HG03432 (cell line): Measurements from ENCODE around the gene TIGD3.

ENCODE experiments used
- ATAC-seq: cut with Tn5 transposase; IDR thresholded peaks from one replicate; pipeline ENCODE4 v1.9.1; 2021; ENCODE audit warnings: mild to moderate bottlenecking, moderate library complexity; ENCODE audit not compliant: unreplicated experiment

Gene TIGD3

GRCh38 chr11:65388731-65389130 is 34.2 kb downstream of the TIGD3 start:
- ATAC-seq = no peak

DNA sequence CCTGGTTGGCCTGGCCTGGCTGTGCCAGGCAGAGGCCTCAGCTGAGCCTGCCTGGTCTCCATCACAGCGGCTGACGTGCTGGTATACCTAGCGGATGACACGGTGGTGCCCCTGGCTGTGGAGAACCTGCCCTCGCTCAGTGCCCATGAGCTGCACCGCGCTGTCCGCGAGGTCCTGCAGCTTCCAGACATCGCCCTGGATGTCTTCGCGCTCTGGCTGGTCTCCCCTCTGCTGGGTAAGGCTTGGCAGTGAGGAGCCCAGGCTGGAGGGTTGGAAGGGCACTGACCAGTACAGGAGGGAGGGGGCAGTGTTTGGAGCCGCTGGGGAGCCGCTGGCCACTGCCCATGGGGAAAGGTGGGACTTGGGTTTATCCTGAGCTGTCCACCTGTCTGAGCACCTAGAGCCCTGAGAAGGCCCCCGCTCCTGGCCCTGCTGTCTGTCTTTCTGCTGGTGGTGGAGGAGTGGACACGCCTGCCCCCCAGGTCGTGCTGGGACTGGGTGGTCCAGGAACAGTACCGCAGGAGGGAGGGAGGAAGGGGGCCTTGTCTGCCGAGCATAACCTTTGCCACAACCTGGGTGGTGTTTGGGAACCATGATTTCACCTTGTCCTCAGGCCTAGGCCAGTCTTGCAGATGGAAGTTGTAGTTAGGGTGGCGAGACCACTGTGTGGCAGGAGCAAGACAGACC is 34.9 kb downstream of the TIGD3 start:
- ATAC-seq = no peak

- no peak for ATAC-seq
Measured at GRCh38 chr11:65390099-65390941, 35.8 kb downstream of the TIGD3 start.

GRCh38 chr11:65390996-65391395 is 36.4 kb downstream of the TIGD3 start:
- no peak for ATAC-seq

- no peak for ATAC-seq
Measured at GRCh38 chr11:65392186-65392829, 37.8 kb downstream of the TIGD3 start.

GRCh38 chr11:65392899-65393298 is 38.3 kb downstream of the TIGD3 start:
- ATAC-seq = no peak

DNA sequence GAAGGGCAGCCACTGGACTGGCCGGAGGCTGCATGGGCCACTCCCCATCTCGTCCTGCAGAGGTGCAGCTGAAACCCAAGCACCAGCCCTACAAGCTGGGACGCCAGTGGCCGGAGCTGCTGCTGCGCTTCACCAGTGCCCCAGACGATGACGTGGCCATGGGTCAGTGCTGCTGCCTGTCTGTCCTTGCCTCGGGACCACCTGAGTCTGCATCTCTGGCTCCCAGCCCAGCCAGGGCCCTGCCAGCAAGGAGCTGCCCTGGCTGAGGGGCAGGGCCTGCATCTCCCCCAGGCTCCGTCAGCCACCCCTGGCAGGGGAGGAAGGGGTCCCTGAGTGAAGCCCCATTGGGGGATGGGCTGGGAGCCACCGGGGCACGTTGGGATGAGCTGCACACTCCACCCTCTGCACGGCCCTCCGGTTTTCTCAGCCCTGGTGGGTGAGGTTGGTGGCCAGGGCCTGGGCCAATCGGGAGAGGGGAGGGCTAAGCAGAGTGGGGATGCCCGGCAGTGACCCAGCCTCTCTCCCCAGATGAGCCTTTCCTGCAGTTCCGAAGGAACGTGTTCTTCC is 39.0 kb downstream of the TIGD3 start:
- ATAC-seq = no peak

DNA sequence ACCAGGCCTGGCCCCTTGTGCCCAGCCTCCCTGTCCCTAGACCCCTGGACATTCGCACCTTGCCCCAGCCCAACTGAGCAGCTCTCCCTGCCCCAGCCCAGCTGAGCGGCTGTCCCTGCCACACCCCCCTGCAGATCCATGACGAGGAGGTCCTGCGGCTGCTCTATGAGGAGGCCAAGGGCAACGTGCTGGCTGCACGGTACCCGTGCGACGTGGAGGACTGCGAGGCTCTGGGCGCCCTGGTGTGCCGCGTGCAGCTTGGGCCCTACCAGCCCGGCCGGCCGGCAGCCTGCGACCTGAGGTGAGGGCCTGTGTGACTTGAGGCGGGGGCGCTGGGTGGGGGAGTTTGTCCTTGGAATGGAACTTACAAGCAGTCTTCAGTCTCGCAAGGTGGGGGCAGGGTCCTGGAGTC is 39.6 kb downstream of the TIGD3 start:
- ATAC-seq = no peak

DNA sequence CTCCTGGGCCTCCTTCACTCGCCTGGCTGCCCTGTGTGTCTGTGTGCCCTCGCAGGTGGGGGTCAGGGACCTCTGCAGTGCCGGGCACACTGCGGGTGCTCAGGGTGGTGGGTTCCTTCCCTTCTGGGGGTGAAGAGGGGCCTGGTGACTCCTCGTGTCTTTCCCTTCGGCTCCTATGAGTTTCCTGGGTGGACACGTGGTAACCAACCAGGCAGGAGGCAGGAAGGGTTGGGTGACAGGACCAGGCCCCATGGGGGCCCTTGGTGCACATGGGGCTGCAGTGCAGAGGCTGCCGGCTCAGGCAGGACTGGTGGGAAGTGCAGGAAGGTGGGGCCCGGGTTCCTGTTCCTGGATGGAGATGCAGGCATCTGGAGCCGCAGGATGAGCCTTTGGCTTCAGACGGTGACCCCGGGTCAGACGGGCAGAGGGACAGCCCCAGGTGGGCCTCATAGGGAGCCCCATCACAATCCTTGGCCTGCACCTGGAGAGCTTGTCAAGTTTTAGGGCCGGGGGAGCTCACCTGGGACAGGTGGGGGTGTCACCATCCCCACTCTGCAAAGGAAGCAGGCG is 41.5 kb downstream of the TIGD3 start:
- no peak for ATAC-seq

- ATAC-seq = no peak
Measured at GRCh38 chr11:65396769-65397745, 42.5 kb downstream of the TIGD3 start.

DNA sequence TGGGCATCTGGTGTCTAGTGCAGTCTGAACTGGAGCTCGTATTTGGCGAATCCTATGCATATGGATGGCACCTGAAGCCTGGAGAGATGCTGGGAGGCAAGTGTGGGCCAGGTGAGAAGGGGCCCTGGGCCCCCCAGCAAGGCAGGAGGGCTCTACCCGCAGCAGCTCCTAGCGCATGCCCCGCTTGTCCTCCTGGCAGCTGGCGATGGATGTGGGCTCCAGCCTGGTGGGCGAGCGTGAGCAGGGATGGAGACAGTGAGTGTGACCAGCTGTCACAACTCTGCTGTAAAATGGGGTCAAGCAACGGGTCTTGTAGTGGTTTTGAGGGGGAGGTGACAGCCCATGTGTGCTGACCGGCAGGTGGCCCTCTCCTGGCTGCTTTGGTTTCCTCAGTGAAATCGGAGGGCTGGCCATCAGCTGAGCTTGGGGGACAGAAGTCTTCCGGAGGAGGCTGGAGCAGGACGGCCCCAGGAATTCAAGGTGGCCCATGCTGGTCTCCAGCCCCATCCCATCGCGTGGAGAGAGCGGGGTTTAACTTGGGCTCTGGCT is 43.9 kb downstream of the TIGD3 start:
- ATAC-seq = no peak

DNA sequence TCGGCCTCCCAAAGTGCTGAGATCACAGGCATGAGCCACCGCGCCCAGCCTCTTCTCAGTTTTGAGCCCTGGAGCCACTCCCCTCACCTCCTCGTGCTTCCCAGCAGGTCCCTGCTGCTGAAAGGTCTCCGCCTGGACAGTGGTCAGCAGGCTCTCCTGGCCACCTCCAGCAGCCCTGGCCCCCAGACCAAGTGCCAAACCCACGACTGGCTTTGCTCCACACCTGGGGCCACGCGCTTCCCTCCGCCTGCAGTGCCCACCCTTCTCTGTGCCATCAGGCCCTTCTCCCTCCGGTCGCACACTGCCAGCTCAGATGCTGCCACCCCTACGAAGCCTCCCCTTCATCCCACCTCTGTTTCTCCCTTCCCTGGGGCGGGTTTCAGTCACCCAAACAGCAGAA is 44.7 kb downstream of the TIGD3 start:
- no peak for ATAC-seq

- no peak for ATAC-seq
Measured at GRCh38 chr11:65399845-65400244, 45.3 kb downstream of the TIGD3 start.

GRCh38 chr11:65400307-65401072 is 45.9 kb downstream of the TIGD3 start:
- ATAC-seq = no peak

DNA sequence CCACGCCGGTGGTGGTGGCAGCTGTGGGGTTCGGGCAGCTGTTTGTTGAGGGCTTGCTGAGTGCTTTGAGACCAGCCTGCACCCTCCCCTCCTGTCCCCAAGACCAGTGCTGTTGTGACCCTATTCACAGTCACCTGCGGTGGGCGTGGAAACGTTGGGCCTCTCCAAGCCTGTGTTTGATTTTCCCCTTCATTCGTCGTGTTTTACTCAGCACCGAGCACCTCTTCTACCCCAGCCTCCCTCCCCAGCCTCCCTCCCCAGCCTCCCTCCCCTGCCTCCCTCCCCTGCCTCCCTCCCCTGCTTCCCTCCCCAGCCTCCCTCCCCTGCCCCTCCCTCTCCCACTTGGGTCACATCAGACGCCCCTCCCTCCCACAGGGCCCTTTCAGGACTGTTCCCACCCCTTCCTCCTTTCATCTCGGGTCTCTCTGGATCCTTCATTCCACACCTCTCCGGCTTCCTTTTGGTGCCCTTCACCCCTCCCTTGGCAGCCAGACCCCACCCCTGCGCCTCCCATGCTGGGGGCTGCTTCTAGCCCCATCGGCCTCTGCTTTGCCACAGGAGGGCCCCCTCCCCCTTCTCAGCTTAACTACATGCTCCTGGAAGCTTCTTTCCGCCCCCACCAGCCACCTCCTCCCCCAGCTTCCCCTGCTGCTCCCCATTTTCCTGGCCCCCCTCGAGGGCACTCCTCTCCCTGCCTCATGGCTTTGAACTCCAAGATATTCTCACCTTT is 46.7 kb downstream of the TIGD3 start:
- no peak for ATAC-seq

DNA sequence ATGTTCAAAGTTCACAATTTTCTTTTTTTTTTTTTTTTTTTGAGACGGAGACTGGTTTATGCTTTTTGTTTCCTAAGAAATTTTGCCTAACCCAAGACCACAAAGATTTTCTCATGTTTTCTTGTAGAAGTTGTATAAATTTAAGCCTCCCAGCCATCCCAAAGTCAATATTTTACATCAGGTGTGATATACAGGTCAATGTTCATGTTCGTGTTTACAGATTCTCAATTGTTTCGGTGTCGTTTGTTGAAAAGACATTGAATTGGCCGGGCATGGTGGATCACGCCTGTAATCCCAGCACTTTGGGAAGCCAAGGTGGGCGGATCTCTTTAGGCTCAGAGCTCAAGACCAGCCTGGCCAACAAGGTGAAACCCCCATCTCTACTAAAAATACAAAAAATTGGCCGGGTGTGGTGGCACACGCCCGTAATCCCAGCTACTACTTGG is 47.3 kb downstream of the TIGD3 start:
- no peak for ATAC-seq

GRCh38 chr11:65402790-65403189 is 48.2 kb downstream of the TIGD3 start:
- no peak for ATAC-seq

DNA sequence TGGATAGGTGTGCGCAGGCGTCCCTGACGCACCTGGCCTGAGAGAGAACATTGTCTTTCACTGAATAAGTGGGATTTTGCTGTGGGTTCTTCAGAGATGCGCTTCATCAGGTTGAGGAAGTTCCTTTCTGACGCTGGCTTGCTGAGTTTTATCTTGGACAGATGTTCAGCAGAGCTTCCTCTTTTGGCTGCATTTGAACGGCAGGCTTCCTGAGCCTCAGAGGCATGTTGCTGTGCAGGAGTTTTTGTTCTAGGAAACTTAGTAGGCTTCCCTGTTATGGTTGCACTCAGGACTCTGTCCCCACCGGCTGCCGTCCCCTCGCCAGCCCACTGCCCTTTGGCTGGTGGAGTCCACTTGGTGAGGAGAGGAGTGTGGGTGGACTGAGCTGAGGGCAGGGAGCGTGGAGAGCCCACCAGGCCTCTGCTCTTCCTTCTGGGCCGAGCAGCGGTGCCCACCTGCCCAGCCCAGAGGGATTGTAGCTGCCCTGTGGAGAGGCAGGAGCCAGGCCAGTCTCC is 49.1 kb downstream of the TIGD3 start:
- ATAC-seq = no peak
